HG03139 (cell line): ENCODE data around the gene CCDC172.
"Not testable (repeated sequence)": the region's sequence is repeated elsewhere in the genome, so short reads cannot be mapped to it uniquely, and the experiment has no call there.

Source experiments
- ATAC-seq: cut with Tn5 transposase; IDR thresholded peaks from one replicate; pipeline ENCODE4 v1.9.1; 2021; ENCODE audit not compliant: unreplicated experiment

Gene CCDC172

GRCh38 chr10:116329153-116329552 lies 4.9 kb downstream of the CCDC172 start:
- no peak for ATAC-seq

- no peak for ATAC-seq
Measured at GRCh38 chr10:116331815-116332214, 7.6 kb downstream of the CCDC172 start.

GRCh38 chr10:116336866-116337265 lies 12.6 kb downstream of the CCDC172 start:
- ATAC-seq, result no peak

- ATAC-seq, result no peak
Measured at GRCh38 chr10:116352125-116352524, 27.9 kb downstream of the CCDC172 start.

GRCh38 chr10:116353817-116354216 lies 29.6 kb downstream of the CCDC172 start:
- ATAC-seq, result no peak

- ATAC-seq, result no peak
Measured at GRCh38 chr10:116355341-116355740, 31.1 kb downstream of the CCDC172 start.

GRCh38 chr10:116356833-116357232 lies 32.6 kb downstream of the CCDC172 start:
- no peak for ATAC-seq

- ATAC-seq, result no peak
Measured at GRCh38 chr10:116364868-116365267, 40.6 kb downstream of the CCDC172 start.

- no peak for ATAC-seq
Measured at GRCh38 chr10:116371737-116372136, 47.5 kb downstream of the CCDC172 start.

GRCh38 chr10:116382290-116382689 lies 58.0 kb downstream of the CCDC172 start:
- ATAC-seq, result no peak

- ATAC-seq, result no peak
Measured at GRCh38 chr10:116385311-116385710, 61.1 kb downstream of the CCDC172 start.

- no peak for ATAC-seq
Measured at GRCh38 chr10:116385994-116386809, 62.0 kb downstream of the CCDC172 start.

GRCh38 chr10:116393246-116393831 lies 69.1 kb downstream of the CCDC172 start:
- ATAC-seq, result not testable (repeated sequence)

- no peak for ATAC-seq
Measured at GRCh38 chr10:116395223-116395985, 71.2 kb downstream of the CCDC172 start.

GRCh38 chr10:116398224-116398623 lies 74.0 kb downstream of the CCDC172 start:
- no peak for ATAC-seq

- ATAC-seq, result no peak
Measured at GRCh38 chr10:116402858-116403257, 78.6 kb downstream of the CCDC172 start.

- ATAC-seq, result no peak
Measured at GRCh38 chr10:116403740-116404250, 79.5 kb downstream of the CCDC172 start.

- no peak for ATAC-seq
Measured at GRCh38 chr10:116408719-116409118, 84.5 kb downstream of the CCDC172 start.

- no peak for ATAC-seq
Measured at GRCh38 chr10:116410351-116410750, 86.1 kb downstream of the CCDC172 start.

- ATAC-seq, result no peak
Measured at GRCh38 chr10:116417821-116418220, 93.6 kb downstream of the CCDC172 start.

- ATAC-seq, result no peak
Measured at GRCh38 chr10:116418389-116418788, 94.1 kb downstream of the CCDC172 start.

GRCh38 chr10:116421815-116422214 lies 97.6 kb downstream of the CCDC172 start:
- ATAC-seq, result no peak
